Colon (tissue), 2 donors: Measurements from ENCODE around the gene SHISA5.
"Not testable (repeated sequence)": the region's sequence is repeated elsewhere in the genome, so short reads cannot be mapped to it uniquely, and the experiment has no call there.

Experiments used
- FAIRE-seq: peaks from 2 replicates; lab custom pipeline; 2012; peaks lifted over from hg19 to GRCh38; lab: Jason Lieb, UNC
- donor health status: control.
- donor health status: control.

SHISA5 gene

GRCh38 chr3:48519277-48519643 lies 15.3 kb upstream of the SHISA5 start:
- no peak for FAIRE-seq

GRCh38 chr3:48518638-48519276 lies 14.8 kb upstream of the SHISA5 start:
- FAIRE-seq: no peak

- no peak for FAIRE-seq
Measured at GRCh38 chr3:48518069-48518468, 14.1 kb upstream of the SHISA5 start.

GRCh38 chr3:48516571-48516970 lies 12.6 kb upstream of the SHISA5 start:
- no peak for FAIRE-seq

DNA sequence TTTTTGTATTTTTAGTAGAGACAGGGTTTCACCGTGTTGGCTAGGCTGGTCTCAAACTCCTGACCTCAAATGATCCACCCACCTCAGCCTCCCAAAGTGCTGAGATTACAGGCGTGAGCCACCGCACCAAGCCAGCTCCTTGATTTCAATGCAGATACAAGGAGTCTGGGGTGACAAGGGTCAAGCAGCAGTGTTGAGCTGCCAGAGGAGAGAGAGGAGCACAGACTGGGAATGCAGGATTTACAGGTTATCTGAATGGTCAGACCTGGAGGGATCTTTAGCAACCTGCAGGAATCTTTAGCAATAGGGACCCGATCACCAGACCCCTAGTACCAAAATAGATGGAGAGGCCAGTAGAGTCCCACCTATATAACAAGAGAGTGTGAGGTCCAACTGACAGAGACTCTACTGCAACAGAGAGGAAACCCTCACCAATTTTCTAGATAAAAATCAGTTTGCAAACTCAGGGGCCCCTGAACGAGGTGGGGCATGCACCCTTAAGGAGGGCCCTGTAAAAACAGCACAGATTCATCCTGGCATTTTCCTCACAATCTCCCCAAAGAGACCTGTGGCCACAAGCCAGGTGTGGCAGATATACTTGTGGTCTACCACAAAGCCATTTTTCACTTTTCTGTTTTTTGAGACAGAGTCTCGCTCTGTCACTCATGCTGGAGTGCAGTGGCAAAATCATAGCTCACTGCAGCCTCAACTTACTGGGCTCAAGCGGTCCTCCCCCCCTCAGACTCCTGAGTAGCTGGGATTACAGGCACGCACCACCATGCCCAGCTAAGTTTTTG lies 10.7 kb upstream of the SHISA5 start:
- FAIRE-seq: no peak

DNA sequence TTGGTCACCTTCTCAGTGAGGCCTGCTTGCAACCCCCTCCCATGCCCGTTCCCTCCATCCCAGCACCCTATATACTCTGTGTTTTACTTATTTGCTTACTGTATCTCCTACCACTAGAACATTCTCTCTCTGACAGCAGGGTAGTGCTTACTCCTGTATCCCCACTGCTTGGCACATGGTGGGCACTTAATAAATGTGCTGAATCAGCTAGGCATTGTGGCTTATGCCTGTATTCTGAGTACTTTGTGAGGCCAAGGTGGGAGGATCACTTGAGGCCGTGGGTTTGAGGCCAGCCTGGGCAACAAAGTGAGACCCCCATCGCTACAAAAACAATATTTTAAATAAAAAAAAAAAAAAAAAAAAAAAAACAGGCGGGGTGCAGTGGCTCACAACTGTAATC lies 7.6 kb upstream of the SHISA5 start:
- FAIRE-seq: no peak

- no peak for FAIRE-seq
Measured at GRCh38 chr3:48507256-48508061, 3.5 kb upstream of the SHISA5 start.

- no peak for FAIRE-seq
Measured at GRCh38 chr3:48505968-48506504, 2.1 kb upstream of the SHISA5 start.

DNA sequence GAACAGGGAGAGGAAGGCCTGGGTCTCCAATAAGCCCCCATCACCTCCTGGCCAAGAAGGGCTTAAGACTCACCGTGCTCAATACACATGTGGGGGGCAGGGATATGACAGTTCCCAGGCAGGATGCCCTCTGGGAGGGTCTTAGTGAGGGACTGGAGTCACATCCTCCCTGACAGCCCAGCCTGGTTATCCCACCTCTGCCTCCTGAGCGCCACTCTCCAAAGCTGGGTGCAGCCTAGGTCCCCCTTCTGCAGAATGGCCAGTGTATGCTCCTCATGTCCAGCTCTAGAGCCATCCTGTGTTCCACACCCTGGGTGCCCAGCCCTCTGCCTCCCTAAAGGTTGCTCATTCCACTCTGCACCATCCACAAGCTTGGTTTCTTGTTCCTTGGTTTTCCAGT lies 1.2 kb upstream of the SHISA5 start:
- FAIRE-seq: no peak

DNA sequence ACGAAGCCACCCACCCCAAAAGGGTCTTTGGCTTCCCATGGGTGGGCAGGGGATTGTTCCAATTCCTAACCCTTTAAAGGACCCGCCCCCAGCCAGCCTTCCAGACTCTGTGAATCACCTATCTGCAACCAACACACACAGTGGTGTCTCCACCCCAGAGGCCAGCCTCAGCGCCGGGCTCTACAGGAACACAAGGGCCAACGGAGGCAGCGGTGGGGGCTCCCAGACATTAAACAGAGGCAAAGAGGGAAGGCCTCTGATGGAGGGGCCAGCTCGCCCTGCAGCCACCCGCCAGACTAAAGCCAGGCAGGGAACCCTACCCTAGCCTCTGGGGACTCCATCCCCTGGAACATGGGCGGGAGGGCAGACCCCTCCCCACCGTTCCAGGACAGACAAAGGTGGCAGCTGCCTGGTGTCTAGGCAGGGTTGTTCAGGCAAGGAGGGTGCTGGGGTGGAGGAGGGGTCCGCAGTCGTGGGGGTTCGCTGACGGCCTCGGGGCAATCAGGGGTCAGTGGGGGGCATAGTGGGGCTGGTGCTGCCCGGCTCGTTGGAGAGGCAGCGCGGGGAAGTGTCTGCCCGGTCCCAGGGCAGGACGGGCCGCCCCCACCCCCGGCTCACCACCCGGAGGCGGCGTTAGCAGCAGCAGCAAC lies 448 bp downstream of the SHISA5 start:
- no peak for FAIRE-seq

DNA sequence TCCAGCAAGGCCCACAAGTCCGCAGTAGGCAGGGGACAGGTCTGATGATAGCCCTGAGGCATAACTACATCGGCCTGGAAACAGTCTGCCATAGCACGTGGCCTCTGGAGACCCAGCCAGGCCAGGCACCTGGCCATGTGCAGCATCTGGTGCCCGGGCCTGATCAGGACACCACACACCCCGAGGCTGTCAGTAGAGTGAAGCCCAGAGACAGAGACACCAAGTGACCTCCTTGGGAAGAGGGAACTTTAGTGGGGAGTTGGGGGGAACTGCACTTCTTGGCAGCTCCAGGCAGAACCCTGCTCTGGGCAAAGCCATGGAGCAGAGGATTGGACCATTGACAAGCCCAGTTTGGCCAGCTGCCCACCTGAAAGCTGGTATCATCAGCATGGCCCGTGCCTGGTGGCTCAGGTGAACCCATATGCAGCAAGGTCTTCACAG lies 1.2 kb downstream of the SHISA5 start:
- FAIRE-seq: no peak

GRCh38 chr3:48502121-48502520 lies 1.9 kb downstream of the SHISA5 start:
- no peak for FAIRE-seq

GRCh38 chr3:48501196-48501595 lies 2.8 kb downstream of the SHISA5 start:
- no peak for FAIRE-seq

DNA sequence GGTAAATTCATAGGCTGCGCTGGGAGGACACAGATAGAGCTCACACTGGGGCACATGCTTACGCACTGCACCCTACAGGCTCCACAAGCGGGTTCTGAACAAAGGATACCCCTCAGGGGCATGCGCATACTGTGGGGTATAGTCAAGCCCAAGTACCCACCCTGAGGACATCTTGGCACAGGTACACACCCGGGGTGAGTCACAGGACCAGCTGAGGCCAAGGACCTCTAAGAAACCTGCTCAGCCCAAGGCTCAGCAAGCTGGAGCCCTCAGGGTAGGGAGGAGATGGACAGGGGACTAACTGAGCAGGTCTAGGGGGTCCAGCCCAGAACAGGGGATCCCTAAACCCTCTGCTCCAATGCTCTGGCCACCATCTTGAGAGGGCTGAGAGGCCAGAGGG lies 3.3 kb downstream of the SHISA5 start:
- FAIRE-seq: no peak

DNA sequence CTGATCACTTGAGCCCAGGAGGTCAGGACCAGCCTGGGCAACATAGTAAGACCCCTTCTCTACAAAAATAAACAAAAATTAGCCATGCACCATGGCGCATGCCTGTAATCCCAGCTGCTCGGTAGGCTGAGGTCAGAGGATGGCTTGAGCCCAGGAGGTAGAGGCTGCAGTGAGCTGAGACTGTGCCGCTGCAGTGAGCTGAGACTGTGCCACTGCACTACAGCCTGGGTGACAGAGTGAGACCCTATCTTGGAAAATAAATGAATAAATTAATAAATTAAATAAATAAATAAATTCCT lies 10.8 kb downstream of the SHISA5 start:
- no peak for FAIRE-seq

- no peak for FAIRE-seq
Measured at GRCh38 chr3:48492461-48493202, 11.3 kb downstream of the SHISA5 start.

- FAIRE-seq: no peak
Measured at GRCh38 chr3:48486952-48487351, 17.0 kb downstream of the SHISA5 start.

DNA sequence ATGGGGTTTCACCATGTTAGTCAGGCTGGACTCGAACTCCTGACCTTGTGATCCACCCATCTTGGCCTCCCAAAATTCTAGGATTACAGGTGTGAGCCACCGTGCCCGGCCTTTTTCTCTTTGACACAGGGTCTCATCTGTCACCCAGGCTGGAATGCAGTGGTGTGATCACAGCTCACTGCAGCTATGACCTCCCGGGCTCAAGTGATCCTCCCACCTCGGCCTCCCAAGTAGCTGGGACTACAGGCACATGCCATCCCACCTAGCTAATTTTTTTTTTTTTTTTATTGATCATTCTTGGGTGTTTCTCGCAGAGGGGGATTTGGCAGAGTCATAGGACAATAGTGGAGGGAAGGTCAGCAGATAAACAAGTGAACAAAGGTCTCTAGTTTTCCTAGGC lies 21.2 kb downstream of the SHISA5 start:
- FAIRE-seq: not testable (repeated sequence)

DNA sequence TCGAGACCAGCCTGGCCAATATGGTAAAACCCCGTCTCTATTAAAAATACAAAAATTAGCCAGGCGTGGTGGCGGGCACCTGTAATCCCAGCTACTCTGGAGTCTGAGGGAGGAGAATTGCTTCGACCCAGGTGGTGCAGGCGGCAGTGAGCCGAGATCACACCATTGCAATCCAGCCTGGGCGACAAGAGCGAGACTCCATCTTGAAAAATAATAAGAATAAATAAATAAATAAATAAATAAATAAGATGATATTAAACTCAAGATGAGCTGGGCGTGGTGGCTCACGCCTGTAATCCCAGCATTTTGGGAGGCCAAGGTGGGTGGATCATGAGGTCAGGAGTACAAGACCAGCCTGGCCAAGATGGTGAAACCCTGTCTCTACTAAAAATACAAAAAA lies 23.1 kb downstream of the SHISA5 start:
- FAIRE-seq: not testable (repeated sequence)

DNA sequence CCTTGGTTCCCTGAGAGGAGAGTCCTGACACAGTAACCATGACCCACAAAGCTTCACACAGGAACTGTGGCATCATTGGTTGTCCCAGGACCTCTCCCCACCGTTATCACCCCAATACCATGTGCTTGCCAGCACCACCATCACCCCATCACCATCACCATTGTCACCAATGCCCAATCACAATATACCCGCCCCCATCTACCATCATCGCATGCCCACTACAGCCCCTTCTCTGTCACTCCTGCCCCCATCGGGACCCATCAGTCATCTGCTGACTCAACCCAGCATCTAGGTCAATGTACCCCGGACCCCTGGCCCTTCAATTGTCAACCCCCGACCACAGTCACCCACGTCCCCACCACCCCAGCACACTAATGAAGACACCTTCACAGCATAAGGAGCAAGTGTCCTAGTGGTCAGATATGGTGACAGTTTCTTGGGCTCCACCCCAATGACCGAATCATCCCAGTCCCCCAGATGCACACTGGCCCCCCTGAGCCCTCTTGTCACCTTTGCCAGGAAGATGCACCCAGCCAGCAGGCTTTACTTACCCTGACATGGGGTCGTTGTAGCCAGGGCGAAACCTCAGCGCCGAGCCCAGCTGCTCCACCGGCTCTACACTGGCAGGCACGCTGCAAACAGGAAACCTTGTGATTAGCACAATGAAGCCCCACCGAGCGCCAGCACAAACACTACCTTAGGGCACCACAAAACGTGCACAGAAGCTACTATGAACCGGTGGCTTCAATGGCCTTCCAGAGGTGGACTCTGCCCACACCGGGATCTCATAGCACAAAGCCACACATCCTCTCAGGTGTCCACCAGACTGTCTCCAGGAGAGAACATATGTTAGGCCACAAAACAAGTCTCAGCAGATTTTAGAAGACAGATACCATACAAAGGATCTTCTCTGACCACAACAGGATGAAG lies 25.1 kb downstream of the SHISA5 start:
- no peak for FAIRE-seq
